K562 (cell line): ENCODE results near the gene ANO10.

Experiments used
- CTCF ChIP-seq, 3 experiments: IDR thresholded peaks in 2 of 3; conservative IDR thresholded peaks in 1 of 3; 2 replicates each; pipeline ENCODE4 v1.5.1; 2011 to 2012; ENCODE audit warnings: low read length in 3 of 3, mild to moderate bottlenecking in 3 of 3, control low read depth in 2 of 3, improper control_type of control experiment in 1 of 3, inconsistent platforms in 1 of 3, low read depth in 1 of 3, mixed read lengths in 1 of 3, moderate library complexity in 1 of 3; ENCODE audit not compliant: insufficient read depth in 2 of 3
- TAF1 ChIP-seq: IDR thresholded peaks from 2 replicates; pipeline ENCODE4 v1.6.1; 2011; ENCODE audit warnings: mild to moderate bottlenecking, low read length, moderate library complexity; ENCODE audit not compliant: insufficient read depth, control insufficient read depth, severe bottlenecking; ENCODE audit errors: extremely low read depth

- TF ChIP-seq TAF1 = no peak
- TF ChIP-seq CTCF (IDR thresholded peaks at IDR 0.05 in 2 of 3, conservative IDR thresholded peaks at IDR 0.05 in 1 of 3; ENCODE audit: insufficient read depth in 2 of 3, low read depth in 1 of 3, low read length in 3 of 3) = no peak
These were observed 148.6 kb downstream of the ANO10 start for GRCh38 chr3:43473244-43473643.
